Hepatocyte (in vitro differentiated cells): ENCODE measurements around the gene ENAH. TPM values are rescaled to one million over a fixed set of nuclear protein-coding genes. Genes with fewer than 3 reads are reported as not detected.

Experiments
- DNase-seq: peaks from one replicate; pipeline ENCODE4 v3.0.0-alpha.2; 2016; ENCODE audit warnings: low spot score
- H2AFZ ChIP-seq: fragments of 200-600 bp; sonication (generic); 2 replicates; pipeline ENCODE4 v1.6.0; 2016; ENCODE audit warnings: antibody characterized with exemption, mild to moderate bottlenecking
- H3K27ac ChIP-seq: fragments of 200-600 bp; sonication (generic); 2 replicates; pipeline ENCODE4 v1.5.1; 2016; ENCODE audit warnings: mild to moderate bottlenecking
- H3K27me3 ChIP-seq: fragments of 200-600 bp; sonication (generic); 2 replicates; pipeline ENCODE4 v1.6.1; 2016
- H3K36me3 ChIP-seq: fragments of 200-600 bp; sonication (generic); replicated peaks from 2 replicates; pipeline ENCODE4 v1.5.1; 2016; ENCODE audit warnings: low read depth; ENCODE audit not compliant: insufficient read depth
- H3K4me1 ChIP-seq: fragments of 200-600 bp; sonication (generic); 2 replicates; pipeline ENCODE4 v1.5.1; 2016; ENCODE audit warnings: mild to moderate bottlenecking, moderate library complexity; ENCODE audit not compliant: insufficient read depth
- H3K4me2 ChIP-seq: fragments of 200-600 bp; sonication (generic); 2 replicates; pipeline ENCODE4 v1.6.0; 2016
- H3K4me3 ChIP-seq: fragments of 200-600 bp; sonication (generic); 2 replicates; pipeline ENCODE4 v1.5.1; 2016; ENCODE audit warnings: mild to moderate bottlenecking
- H3K79me2 ChIP-seq: fragments of 200-600 bp; sonication (generic); 2 replicates; pipeline ENCODE4 v1.6.0; 2017; ENCODE audit warnings: mild to moderate bottlenecking
- H3K9me2 ChIP-seq: fragments of 200-600 bp; sonication (generic); replicated peaks from 2 replicates; pipeline ENCODE4 v1.6.0; 2017; ENCODE audit warnings: mild to moderate bottlenecking; ENCODE audit not compliant: insufficient read depth
- H3K9me3 ChIP-seq: fragments of 200-600 bp; sonication (generic); 2 replicates; pipeline ENCODE4 v1.5.1; 2016; ENCODE audit warnings: low read depth, mild to moderate bottlenecking
- H4K20me1 ChIP-seq: fragments of 200-600 bp; sonication (generic); 2 replicates; pipeline ENCODE4 v1.6.0; 2016; ENCODE audit warnings: mild to moderate bottlenecking; ENCODE audit not compliant: insufficient read depth, poor library complexity, severe bottlenecking
- EZH2 ChIP-seq: fragments of 200-600 bp; sonication (generic); IDR thresholded peaks from 2 replicates; pipeline ENCODE4 v1.6.1; 2016; ENCODE audit warnings: antibody characterized with exemption, mild to moderate bottlenecking, borderline replicate concordance
- EZH2phosphoT487 ChIP-seq: fragments of 200-600 bp; sonication (generic); IDR thresholded peaks from one replicate; pipeline ENCODE4 v1.6.1; 2018; ENCODE audit warnings: antibody characterized with exemption, mild to moderate bottlenecking, low read depth, moderate library complexity; ENCODE audit not compliant: unreplicated experiment, severe bottlenecking
- WGBS: methylation state at CpG from one replicate; pipeline ENCODE4 v1.1.6; 2016; ENCODE audit warnings: low lambda C conversion rate; ENCODE audit errors: missing lambda C conversion rate; 5-methylcytosine and 5-hydroxymethylcytosine counted together
- polyA plus RNA-seq: library from polyadenylated mRNA; unstranded; fragments of >200 nt; fragmentation: Nextera tagmentation; extraction: Ambion mirVana; gene quantifications from 2 replicates; pipeline ENCODE4 v1.2.1, GENCODE V29; 2016
- total RNA-seq: library from RNA; depleted of rRNA; stranded (reverse); fragments of >200 nt; gene quantifications from 2 replicates; pipeline ENCODE4 v1.2.3, GENCODE V29; 2014
- TF ChIP-seq, protein P1 (sequence below): fragments of 200-600 bp; sonication (generic); IDR thresholded peaks from 2 replicates; pipeline ENCODE4 v1.5.1; 2016; ENCODE audit warnings: antibody characterized with exemption, mild to moderate bottlenecking; ENCODE audit not compliant: poor library complexity

The ENAH gene
- total and polyA plus RNA-seq, 2 experiments from 2014 or later = 51.3 to 115 TPM

- Histone ChIP-seq H3K27ac (no peak overlapping the region), H3K79me2 (peaks cover 81% of the 10 kb centered on the region), H3K9me2 (no peaks in the 10 kb centered on the region), H2AFZ (no peak overlapping the region), H3K9me3 (no peaks in the 10 kb centered on the region), H3K36me3 (no peaks in the 10 kb centered on the region), H3K4me3 (no peak overlapping the region), H3K27me3 (no peaks in the 10 kb centered on the region), H3K4me1 (peaks cover 25% of the 10 kb centered on the region), H4K20me1 (peaks cover 12% of the 10 kb centered on the region), H3K4me2 (no peak overlapping the region)
- 95% methylated on average over 2 of the region's 2 CpGs for WGBS
- no peak for DNase-seq
- TF ChIP-seq, protein P1, sequence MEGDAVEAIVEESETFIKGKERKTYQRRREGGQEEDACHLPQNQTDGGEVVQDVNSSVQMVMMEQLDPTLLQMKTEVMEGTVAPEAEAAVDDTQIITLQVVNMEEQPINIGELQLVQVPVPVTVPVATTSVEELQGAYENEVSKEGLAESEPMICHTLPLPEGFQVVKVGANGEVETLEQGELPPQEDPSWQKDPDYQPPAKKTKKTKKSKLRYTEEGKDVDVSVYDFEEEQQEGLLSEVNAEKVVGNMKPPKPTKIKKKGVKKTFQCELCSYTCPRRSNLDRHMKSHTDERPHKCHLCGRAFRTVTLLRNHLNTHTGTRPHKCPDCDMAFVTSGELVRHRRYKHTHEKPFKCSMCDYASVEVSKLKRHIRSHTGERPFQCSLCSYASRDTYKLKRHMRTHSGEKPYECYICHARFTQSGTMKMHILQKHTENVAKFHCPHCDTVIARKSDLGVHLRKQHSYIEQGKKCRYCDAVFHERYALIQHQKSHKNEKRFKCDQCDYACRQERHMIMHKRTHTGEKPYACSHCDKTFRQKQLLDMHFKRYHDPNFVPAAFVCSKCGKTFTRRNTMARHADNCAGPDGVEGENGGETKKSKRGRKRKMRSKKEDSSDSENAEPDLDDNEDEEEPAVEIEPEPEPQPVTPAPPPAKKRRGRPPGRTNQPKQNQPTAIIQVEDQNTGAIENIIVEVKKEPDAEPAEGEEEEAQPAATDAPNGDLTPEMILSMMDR = no peak
- no peak for TF ChIP-seq EZH2
- no peak for TF ChIP-seq EZH2phosphoT487
Measured at GRCh38 chr1:225534772-225535171, 118.2 kb downstream of the ENAH start.

- H3K9me2 ChIP-seq = no peaks in the 10 kb centered on the region
- peaks cover 12% of the 10 kb centered on the region for H4K20me1 ChIP-seq
- no peak overlapping the region for H3K4me3 ChIP-seq
- H2AFZ ChIP-seq = no peak overlapping the region
- H3K27me3 ChIP-seq = no peaks in the 10 kb centered on the region
- no peaks in the 10 kb centered on the region for H3K9me3 ChIP-seq
- H3K4me2 ChIP-seq = peak overlapping the region; percentile 27
- TF ChIP-seq, protein P1 = no peak
- TF ChIP-seq EZH2phosphoT487 = no peak
- TF ChIP-seq EZH2 = no peak
- peaks cover 25% of the 10 kb centered on the region for H3K4me1 ChIP-seq
- no peak for DNase-seq
- peak overlapping the region; percentile 61 for H3K27ac ChIP-seq
- WGBS = 52% methylated on average over 2 of the region's 2 CpGs
- peaks cover 77% of the 10 kb centered on the region for H3K79me2 ChIP-seq
- no peaks in the 10 kb centered on the region for H3K36me3 ChIP-seq
Measured at GRCh38 chr1:225534135-225534534, 118.8 kb downstream of the ENAH start.

DNA sequence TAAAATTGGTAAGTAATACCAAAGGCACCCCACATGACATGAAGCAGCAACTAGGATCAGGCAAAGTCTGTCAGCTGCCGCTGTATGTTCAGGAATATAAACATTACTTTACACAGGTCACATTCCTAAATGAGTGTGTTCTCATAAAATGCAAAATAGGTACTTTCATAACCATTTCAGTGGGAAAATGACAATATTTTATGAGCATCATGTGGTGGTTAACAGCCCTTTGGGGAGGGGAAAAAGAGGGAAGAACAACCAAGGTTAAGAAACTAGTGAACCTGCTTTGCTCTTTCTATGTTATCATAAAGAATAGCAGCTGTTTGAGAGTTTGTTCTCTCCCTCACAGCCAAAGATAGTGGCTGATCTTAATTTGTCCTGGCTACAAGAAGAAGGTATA is 119.7 kb downstream of the ENAH start:
- Histone ChIP-seq H3K4me2 (peak overlapping the region; percentile 29), H3K36me3 (no peaks in the 10 kb centered on the region), H3K79me2 (peaks cover 75% of the 10 kb centered on the region), H3K4me3 (no peak overlapping the region), H3K9me3 (no peaks in the 10 kb centered on the region), H3K9me2 (no peaks in the 10 kb centered on the region), H4K20me1 (peaks cover 12% of the 10 kb centered on the region), H3K4me1 (peaks cover 25% of the 10 kb centered on the region), H3K27me3 (no peaks in the 10 kb centered on the region), H3K27ac (peak overlapping the region; percentile 61), H2AFZ (no peak overlapping the region)
- DNase-seq = peak; percentile 25
- TF ChIP-seq, protein P1 = no peak
- TF ChIP-seq EZH2 (no peak), EZH2phosphoT487 (no peak)
- WGBS = 20% methylated on average over 1 of the region's 1 CpG
